BJ (cell line): ENCODE results near the gene RPL31. TPM values are rescaled to one million over a fixed set of nuclear protein-coding genes. Genes with fewer than 3 reads are reported as not detected.

Experiments
- CTCF ChIA-PET: fragments of 350-600 bp; formaldehyde crosslinking; extraction: SDS; loops from one replicate; lab custom pipeline; 2021; ENCODE audit warnings: antibody characterized with exemption, inconsistent platforms; lab: Yijun Ruan, JAX
- POLR2A ChIA-PET: fragments of 300-600 bp; sonication (Branson Sonifier 250); formaldehyde crosslinking; extraction: SDS; loops from one replicate; lab custom pipeline; 2021; ENCODE audit warnings: antibody characterized with exemption; lab: Charles Lee
- DNase-seq: peaks from one replicate; pipeline ENCODE4 v3.0.0-alpha.2; 2011; ENCODE audit warnings: low read depth
- H3K27me3 ChIP-seq: 2 replicates; pipeline ENCODE4 v1.6.0; 2011; ENCODE audit warnings: low read length; ENCODE audit not compliant: control insufficient read depth, insufficient read depth
- H3K36me3 ChIP-seq: 2 replicates; pipeline ENCODE4 v1.5.1; 2011; ENCODE audit warnings: low read length; ENCODE audit not compliant: control insufficient read depth, insufficient read depth
- H3K4me3 ChIP-seq: 2 replicates; pipeline ENCODE4 v1.5.1; 2011; ENCODE audit warnings: low read depth, mild to moderate bottlenecking, control low read depth, low read length
- polyA plus RNA-seq: library from polyadenylated mRNA; depleted of rRNA; stranded (reverse); fragments of >200 nt; gene quantifications from 2 replicates; pipeline ENCODE4 v1.2.3, GENCODE V29; 2011
- TF ChIP-seq, protein P1 (sequence below): IDR thresholded peaks from 2 replicates; pipeline ENCODE4 v1.5.1; 2011; ENCODE audit warnings: low read depth, mild to moderate bottlenecking, control low read depth, inconsistent platforms, low read length, moderate library complexity; ENCODE audit not compliant: insufficient read depth

RPL31 gene
- polyA plus RNA-seq, 1 experiment, result 1,622 TPM

DNA sequence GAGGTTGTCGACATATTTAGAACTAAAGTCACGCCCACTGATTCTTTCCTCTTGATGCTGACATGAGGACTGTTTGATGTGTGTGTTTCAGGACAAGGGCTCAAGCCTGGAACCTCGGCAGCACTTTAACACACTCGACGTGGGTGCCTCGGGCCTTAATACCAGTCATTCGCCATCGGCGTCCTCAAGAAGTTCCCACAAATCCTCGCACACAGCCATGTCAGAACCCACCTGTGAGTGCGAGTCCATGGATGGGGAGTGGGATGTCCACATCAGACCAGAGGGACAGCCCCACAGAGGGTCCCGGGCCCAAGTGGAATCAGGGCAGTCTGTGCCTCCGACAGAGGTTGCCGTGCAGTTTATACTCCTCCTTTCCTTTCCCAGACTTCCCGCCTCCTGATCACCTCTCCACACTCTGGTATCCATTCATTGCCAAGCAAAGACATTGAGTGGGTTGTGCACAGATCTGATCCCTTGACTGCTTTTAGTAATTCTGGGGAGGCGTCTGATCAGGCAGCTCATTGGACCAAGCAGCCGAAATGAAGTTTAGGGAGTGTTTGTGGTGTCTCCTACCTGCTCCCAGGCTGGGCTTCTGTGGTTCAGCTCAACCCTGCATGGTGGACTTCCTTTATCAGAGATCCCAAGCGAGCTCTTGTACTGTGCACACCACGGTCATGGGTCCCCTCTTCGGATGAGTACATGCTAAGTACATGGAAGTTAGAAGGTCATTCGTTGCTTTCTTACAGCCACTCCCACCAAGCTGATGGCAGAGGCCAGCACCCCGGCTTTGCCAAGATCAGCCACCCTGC is 27.2 kb upstream of the RPL31 start:
- H3K27me3 ChIP-seq, result no peaks in the 10 kb centered on the region
- DNase-seq, result no peak
- TF ChIP-seq, protein P1, sequence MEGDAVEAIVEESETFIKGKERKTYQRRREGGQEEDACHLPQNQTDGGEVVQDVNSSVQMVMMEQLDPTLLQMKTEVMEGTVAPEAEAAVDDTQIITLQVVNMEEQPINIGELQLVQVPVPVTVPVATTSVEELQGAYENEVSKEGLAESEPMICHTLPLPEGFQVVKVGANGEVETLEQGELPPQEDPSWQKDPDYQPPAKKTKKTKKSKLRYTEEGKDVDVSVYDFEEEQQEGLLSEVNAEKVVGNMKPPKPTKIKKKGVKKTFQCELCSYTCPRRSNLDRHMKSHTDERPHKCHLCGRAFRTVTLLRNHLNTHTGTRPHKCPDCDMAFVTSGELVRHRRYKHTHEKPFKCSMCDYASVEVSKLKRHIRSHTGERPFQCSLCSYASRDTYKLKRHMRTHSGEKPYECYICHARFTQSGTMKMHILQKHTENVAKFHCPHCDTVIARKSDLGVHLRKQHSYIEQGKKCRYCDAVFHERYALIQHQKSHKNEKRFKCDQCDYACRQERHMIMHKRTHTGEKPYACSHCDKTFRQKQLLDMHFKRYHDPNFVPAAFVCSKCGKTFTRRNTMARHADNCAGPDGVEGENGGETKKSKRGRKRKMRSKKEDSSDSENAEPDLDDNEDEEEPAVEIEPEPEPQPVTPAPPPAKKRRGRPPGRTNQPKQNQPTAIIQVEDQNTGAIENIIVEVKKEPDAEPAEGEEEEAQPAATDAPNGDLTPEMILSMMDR, result no peak
- ChIA-PET CTCF (no interaction called here), POLR2A (no interaction called here)
- H3K36me3 ChIP-seq, result peaks cover 20% of the 10 kb centered on the region
- no peak overlapping the region for H3K4me3 ChIP-seq

DNA sequence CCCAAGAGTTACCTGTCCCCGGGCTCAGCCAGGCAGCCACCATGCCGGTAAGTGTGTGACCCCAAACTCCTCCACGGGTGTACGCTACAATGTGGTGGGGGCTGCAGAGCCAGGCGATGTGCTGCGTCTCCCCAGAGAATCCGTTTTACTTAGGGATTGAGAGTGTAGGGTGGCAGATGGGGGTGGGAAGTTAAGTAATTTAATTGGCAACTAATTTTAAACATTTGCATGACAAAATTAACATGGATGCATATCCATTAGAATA is 26.6 kb upstream of the RPL31 start:
- H3K27me3 ChIP-seq, result no peaks in the 10 kb centered on the region
- no peak overlapping the region for H3K4me3 ChIP-seq
- CTCF ChIA-PET, result no interaction called here
- DNase-seq, result no peak
- peaks cover 19% of the 10 kb centered on the region for H3K36me3 ChIP-seq
- TF ChIP-seq, protein P1, result no peak
- POLR2A ChIA-PET, result no interaction called here

DNA sequence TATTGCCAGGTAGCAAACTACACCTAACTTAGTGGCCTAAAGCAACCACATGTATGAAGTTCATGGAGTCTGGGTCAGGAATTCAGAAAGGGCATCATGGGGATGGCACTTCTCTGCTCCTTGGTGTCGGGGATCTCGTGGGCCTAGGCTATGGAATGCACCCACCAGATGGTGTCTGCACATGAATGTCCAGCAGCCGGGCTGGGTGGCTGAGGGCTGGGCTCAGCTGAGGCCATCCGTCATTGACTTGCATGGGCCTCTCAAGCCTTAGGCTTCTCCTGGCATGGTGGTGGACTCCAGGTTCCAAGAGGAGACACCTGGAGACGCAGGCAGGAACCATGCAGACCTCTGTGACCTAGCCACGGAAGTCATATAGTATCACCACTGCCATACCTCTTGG is 26.0 kb upstream of the RPL31 start:
- POLR2A ChIA-PET, result no interaction called here
- DNase-seq, result no peak
- H3K4me3 ChIP-seq, result no peak overlapping the region

DNA sequence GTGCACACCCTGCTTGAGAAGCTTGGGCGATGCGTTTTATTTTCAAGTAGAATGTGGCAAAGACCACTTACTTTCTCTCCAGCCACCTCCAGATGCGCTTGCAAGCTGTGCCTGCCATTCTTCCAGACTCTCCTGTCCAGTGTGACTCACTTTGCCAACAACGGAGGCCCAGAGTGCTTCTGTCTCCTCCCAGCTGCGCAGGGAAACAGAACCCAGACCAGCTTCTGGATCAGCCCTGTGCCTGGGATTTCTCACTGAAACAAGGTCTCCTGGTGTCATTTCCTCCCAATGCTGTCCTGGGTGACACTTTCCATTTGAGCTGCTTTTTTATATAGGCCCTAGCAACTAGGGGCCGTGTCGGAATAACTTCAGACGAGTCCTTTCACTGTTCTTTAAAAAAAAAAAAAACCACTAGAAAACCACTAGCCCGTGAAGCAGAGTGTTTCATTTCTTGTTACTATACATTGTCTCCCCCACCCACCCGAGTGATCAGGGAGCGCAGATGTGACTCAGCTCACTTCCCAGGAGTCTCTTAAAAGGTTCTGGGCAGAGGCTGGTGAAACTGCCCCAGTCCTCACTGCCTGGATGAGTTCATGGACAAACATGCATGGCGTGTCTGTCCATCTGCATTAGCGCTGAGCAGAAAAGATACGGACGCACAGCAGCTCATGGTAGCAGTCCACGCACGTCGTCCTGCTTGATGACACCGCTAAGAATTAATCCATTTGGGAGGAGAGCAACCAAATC is 25.3 kb upstream of the RPL31 start:
- CTCF ChIA-PET, result interaction anchor here (0.9 to 1.8 kb wide), 5 partner anchors 9 to 247 kb away, joined by 3 to 6 read pairs (median 3); no protein-coding TSS in a partner anchor
- Histone ChIP-seq H3K36me3 (peaks cover 16% of the 10 kb centered on the region), H3K27me3 (no peaks in the 10 kb centered on the region), H3K4me3 (no peak overlapping the region)
- POLR2A ChIA-PET, result no interaction called here
- TF ChIP-seq, protein P1, result no peak
- no peak for DNase-seq

More for the DNA sequence above, 26.0 kb upstream of the RPL31 start:
- Histone ChIP-seq H3K27me3 (no peaks in the 10 kb centered on the region), H3K36me3 (peaks cover 18% of the 10 kb centered on the region)
- CTCF ChIA-PET, result interaction anchor here (0.9 to 1.8 kb wide), 4 partner anchors 10 to 247 kb away, joined by 3 to 6 read pairs (median 4); no protein-coding TSS in a partner anchor
- TF ChIP-seq, protein P1, result no peak

DNA sequence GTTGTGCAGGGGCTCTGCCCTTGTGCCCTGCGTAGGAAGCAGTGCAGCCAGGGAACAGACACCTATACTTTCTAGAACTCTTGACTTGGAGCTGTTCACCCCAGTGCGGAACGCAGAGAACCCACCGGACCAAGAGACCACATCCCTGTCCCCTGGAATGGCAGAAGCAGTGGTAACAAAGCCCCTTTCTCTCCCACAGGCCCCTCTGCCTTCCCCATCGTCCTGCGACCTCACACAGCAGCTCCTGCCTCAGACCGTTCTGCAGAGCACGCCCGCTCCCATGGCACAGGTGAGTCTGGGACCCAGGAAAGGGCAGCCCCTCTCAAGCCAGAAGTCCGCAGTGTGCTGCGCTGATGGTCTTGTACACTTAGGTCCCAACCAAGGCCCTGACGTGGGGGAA is 24.6 kb upstream of the RPL31 start:
- Histone ChIP-seq H3K36me3 (peaks cover 18% of the 10 kb centered on the region), H3K4me3 (no peak overlapping the region), H3K27me3 (no peaks in the 10 kb centered on the region; the same call in 1 of the 2 replicates)
- DNase-seq, result no peak
- TF ChIP-seq, protein P1, result no peak
- POLR2A ChIA-PET, result no interaction called here
- CTCF ChIA-PET, result interaction anchor here (0.9 to 1.8 kb wide), 3 partner anchors 9 to 247 kb away, joined by 3 to 6 read pairs (median 6); no protein-coding TSS in a partner anchor
